Right kidney (tissue), 1 donor: ENCODE data around the gene CUL3.
"Not testable (repeated sequence)": the region's sequence is repeated elsewhere in the genome, so short reads cannot be mapped to it uniquely, and the experiment has no call there.

Experiments
- DNase-seq: peaks from one replicate; pipeline ENCODE4 v3.0.0-alpha.2; 2016

Gene CUL3

GRCh38 chr2:224545884-224546644 lies 39.1 kb downstream of the CUL3 start:
- no peak for DNase-seq

DNA sequence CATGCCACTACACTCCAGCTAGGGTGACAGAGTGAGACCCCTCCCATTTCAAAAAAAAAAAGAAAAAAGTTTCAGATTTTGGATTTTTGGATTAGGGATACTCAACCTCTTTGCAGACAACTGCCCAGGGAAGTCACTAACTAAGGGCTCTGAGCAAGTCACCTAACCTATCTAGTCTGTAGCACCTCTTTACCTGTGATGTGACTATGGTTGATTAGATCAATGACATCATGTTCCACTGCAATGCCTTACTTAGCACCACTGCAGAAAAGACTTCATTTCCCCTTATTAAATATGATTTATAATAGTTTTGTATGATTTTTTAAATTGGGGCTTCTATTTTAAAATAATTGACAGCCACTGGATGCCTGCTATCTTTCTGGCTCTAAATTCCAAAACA lies 41.2 kb downstream of the CUL3 start:
- DNase-seq: no peak

DNA sequence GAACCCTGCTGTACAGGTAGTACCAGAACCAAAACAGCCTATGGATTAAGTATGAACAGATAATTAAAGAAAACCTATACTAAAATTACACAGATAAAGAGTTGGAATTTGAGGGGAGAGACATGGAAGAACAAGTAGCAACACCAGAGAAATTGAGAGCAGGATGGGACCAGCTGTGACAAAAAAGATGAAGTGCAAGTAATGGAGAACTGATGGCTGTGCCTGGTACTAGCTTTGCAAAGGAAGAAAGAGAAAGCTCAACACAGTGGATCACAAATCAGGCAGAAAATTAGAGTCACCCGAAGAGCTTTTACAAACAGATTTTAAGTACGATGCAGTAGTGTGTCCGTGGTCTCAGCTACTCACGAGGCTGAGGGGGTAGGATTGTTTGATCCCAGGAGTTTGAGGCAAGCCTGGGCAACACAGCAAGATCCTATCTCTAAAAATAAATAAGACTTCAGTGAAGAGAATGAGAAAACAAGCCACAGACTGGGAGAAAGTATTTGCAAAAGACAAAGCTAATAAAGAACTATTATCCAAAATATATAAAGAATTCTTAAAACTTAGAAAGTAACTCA lies 46.5 kb downstream of the CUL3 start:
- no peak for DNase-seq

- no peak for DNase-seq
Measured at GRCh38 chr2:224532931-224533330, 52.2 kb downstream of the CUL3 start.

DNA sequence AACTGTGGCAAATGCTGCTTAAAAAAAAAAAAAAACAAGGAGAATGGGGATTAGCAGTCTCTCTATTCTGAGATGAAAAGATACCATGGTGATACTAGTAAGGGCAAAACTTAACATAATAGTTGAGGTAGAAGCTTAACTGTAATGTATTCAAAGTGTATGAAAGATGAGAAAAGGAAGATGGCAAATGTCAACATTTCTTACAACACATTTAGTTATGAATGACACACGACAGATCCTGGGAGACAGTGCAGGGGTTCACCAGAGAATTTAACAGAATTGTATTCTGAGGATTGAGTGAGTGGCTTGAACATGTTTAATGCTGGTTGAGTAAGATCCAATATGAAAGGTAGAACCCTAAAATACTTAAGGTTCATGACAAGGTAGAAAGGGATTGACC lies 52.7 kb downstream of the CUL3 start:
- DNase-seq: no peak

DNA sequence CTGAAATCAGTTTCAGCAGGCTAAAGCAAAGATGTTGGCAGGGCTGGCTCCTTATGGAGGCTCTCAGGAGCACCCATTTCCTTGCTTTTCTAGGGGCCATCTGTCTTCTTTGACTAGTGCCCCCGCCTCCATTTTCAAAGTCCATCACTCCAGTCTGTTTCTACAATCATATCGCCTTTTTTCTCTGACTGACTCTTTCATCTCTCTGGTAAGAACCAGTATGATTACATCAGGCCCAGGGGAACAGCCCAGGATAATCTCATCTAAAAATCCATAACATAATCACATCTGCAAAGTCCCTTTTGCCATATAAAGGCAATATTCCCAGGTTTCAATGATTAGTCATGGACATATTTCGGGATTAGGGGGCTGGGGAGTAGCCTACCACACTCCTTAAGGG lies 57.0 kb downstream of the CUL3 start:
- no peak for DNase-seq

- no peak for DNase-seq
Measured at GRCh38 chr2:224525774-224526173, 59.4 kb downstream of the CUL3 start.

DNA sequence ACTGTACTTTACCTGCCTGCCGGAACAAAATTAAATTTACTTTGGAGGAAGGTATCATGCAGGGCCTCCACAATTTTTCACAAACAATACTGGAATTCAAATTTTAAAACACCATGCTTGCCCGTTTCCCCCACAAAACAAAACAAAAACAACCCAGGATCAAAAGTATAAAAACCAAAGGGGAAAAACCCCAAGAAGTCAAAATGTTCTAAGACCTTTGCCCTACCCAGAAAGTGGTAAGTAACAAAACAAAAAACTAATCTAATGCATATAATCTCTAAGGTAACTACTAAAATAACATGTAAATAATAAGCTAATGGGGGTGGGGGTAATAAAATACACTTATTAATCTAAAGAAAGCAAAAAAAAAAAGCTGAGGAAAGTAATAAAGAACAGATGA lies 60.5 kb downstream of the CUL3 start:
- DNase-seq: no peak

GRCh38 chr2:224523626-224524577 lies 61.3 kb downstream of the CUL3 start:
- no peak for DNase-seq

DNA sequence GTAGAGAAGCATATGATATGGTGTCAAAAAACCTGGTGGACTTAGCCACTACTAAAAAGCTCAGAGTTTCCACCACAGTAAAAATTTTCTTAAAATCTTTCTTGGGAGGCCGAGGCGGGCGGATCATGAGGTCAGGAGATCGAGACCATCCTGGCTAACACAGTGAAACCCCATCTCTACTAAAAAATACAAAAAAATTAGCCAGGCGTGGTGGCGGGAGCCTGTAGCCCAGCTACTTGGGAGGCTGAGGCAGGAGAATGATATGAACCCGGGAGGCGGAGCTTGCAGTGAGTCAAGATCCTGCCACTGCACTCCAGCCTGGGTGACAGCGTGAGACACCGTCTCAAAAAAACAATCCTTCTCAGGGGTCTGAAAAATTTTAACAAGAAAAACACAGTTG lies 62.7 kb downstream of the CUL3 start:
- not testable (repeated sequence) for DNase-seq

DNA sequence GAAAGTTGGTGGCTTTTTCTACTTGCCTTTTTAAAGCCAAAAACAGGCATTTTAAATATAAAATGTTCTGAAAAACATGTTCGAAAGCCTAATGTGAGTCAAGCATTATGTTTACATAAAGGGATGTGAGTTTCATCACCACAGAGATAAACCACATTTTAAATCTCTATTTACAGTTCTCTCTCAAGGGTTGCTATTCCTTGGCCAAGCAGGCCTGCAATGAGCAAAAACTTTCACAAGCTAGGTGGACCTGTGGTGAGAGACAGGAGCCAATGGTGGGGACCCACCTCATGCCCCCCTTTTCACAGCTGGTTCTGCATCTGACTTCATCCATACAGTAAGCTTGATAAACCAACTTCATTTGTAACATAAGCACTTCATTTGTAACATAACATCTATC lies 65.1 kb downstream of the CUL3 start:
- no peak for DNase-seq

DNA sequence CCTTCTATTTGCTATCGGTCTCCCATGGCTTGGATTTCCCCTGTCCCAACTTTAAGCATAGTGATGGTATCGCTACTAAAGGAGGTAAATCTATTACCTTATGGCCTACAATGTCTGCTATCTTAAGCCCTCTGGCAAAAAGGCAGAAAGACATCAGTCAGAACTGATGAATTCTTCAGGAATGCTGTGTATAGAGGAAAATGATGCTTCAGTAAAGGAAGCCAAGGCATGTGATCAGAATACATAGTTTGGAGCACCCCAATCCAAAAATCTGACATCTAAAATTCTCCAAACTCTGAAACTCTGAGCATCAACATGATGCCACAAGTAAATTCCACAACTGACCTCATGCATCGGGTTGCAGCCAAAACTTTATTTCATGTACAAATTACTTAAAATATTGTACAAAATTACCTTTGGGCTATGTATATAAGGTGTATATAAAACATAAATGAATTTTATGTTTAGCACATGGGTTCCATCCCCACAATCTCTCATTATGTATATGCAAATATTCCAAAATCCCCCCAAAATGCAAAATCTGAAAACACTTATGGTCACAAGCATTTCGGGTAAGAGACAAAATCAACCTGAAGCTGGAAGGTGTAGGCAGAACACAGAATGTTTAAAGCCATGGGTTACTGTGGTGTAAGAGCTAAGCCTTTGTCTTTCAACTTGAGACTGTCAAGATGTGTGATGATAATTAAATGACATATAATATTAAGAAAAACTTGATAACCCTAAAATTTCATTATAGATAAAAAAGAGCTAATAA lies 66.2 kb downstream of the CUL3 start:
- DNase-seq: no peak

DNA sequence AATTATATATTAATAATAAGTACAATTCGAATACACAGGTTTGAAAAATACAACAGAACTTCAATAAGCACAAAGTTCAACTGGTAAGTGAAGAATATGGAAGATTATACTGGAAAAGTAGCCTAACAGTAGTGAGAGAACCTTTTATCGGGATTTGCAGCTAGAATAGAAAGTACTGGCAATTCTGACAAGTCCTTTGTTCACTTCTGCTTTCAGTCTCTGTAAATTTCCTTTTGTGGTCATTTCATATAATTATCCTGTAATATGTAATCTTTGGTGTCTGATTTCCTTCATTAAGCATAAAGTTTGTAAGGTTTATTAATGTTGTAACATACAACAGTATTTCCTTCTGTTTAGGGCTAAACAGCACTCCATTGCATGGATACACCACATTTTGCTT lies 67.2 kb downstream of the CUL3 start:
- no peak for DNase-seq

DNA sequence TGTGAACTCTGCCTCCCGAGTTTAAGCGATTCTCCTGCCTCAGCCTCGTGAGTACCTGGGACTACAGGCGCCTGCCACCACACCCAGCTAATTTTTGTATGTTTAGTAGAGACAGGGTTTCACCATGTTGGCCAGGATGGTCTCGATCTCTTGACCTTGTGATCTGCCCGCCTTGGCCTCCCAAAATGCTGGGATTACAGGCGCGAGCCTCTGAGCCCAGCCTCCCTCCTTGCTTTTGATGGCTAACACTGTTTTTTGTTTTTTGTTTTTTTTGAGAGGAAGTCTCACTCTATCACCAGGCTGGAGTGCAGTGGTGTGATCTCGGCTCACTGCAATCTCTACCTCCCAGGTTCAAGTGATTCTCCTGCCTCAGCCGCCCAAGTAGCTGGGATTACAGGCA lies 68.8 kb downstream of the CUL3 start:
- not testable (repeated sequence) for DNase-seq

DNA sequence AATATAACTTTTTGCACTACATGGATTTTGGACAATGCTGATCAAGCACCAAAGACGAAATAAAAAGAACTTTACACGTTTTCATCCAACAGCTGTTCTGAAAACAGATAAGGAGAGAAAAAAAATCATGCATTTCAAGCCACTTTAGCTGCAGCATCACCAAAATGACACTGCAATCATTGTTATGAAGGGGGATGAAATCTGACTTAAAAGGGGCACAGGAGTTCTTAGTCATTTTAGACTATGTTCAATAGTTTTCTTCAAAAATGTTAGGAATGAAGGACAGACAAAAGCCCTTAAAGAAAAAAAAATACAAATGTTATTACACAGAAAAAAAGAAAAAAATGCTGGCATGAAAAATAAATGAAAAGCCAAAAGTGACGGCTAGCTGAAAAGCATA lies 71.2 kb downstream of the CUL3 start:
- no peak for DNase-seq

DNA sequence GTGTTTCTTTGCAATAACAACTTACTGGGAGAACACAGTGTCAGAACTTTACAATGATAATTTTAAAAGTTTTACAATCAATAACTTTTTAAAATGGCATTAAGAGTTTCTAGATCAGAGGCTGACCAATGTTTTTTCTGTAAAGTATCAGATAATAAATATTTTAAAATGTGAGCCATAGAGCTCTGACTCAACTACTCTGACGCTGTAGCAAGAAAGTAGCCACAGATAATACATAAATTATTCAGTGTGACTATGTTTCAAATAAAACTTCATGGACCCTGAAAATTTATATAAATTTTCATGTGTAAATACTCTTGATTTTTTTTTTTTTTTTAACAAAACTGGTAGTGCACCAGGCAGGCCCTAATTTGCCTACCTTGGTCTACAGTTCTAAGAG lies 77.4 kb downstream of the CUL3 start:
- DNase-seq: no peak

DNA sequence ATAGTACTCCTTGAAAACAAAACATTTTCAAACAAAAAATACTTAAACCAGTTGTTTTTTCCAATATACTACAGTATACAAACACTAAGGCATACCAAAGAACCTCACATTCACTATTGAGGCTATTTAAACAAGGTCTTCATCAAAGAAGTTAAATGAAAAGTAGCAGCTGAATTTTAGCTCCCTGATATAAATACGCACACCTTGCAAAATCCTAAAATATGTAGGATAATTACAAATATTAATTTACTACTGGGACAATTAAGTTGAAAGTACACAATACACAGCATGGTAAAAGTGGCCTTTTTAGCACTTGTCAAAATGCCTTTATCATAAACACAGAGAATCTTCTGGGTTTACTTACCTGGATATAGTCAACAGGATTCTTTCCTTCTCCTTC lies 78.7 kb downstream of the CUL3 start:
- DNase-seq: no peak

GRCh38 chr2:224498991-224499390 lies 86.2 kb downstream of the CUL3 start:
- DNase-seq: no peak

- no peak for DNase-seq
Measured at GRCh38 chr2:224492531-224492930, 92.6 kb downstream of the CUL3 start.

GRCh38 chr2:224487940-224488339 lies 97.2 kb downstream of the CUL3 start:
- DNase-seq: not testable (repeated sequence)

- DNase-seq: peak; percentile 21
Measured at GRCh38 chr2:224485081-224486014, 99.8 kb downstream of the CUL3 start.
